Renal pelvis (tissue), 12 donors: ENCODE data around the gene AGAP1. TPM values are rescaled to one million over a fixed set of nuclear protein-coding genes. Genes with fewer than 3 reads are reported as not detected.

ENCODE experiments used
- DNase-seq: peaks from one replicate; pipeline ENCODE4 v3.0.0-alpha.2; 2013
- long read RNA-seq, 16 experiments: transcript quantifications; one replicate each; lab custom pipeline, GENCODE V29; 2026
- polyA plus RNA-seq, 3 donors: library from polyadenylated mRNA; unstranded; fragments of 120-200 nt; gene quantifications; one replicate each; pipeline ENCODE4 v1.2.1, GENCODE V29; 2013; ENCODE audit not compliant: insufficient read length in 3 of 3

Gene AGAP1
- polyA plus RNA-seq: 10 to 100 TPM; 20.5 to 23.8 (median 21.0) TPM
- long read RNA-seq, donor 1: 0 reads
- long read RNA-seq, donor 2, full-length matches to known transcripts: 3 of 3 reads
- long read RNA-seq, donor 2, partial matches to known transcripts: 0 of 3 reads
- long read RNA-seq, donor 2, other reads (novel, unspliced or antisense): 0 of 3 reads
- long read RNA-seq, donor 3, partial matches to known transcripts: 7 of 7 reads
- long read RNA-seq, donor 3, other reads (novel, unspliced or antisense): 0 of 7 reads
- long read RNA-seq, donor 4: 0 reads
- long read RNA-seq, donor 5, full-length matches to known transcripts: 1 of 1 reads
- long read RNA-seq, donor 5, partial matches to known transcripts: 0 of 1 reads
- long read RNA-seq, donor 5, other reads (novel, unspliced or antisense): 0 of 1 reads
- long read RNA-seq, donor 6: 0 reads
- long read RNA-seq, donor 7, full-length matches to known transcripts: 1 of 1 reads
- long read RNA-seq, donor 7, partial matches to known transcripts: 0 of 1 reads
- long read RNA-seq, donor 7, other reads (novel, unspliced or antisense): 0 of 1 reads
- long read RNA-seq, donor 8: 0 reads
- long read RNA-seq, donor 9: 0 reads
- long read RNA-seq, donor 10: 0 reads
- long read RNA-seq, donor 11, full-length matches to known transcripts: 1 of 1 reads
- long read RNA-seq, donor 11, partial matches to known transcripts: 0 of 1 reads
- long read RNA-seq, donor 11, other reads (novel, unspliced or antisense): 0 of 1 reads
- long read RNA-seq, donor 12, full-length matches to known transcripts: 1 of 1 reads
- long read RNA-seq, donor 12, partial matches to known transcripts: 0 of 1 reads
- long read RNA-seq, donor 12, other reads (novel, unspliced or antisense): 0 of 1 reads
- long read RNA-seq, donor 13: 0 reads
- long read RNA-seq, donor 14: 0 reads
- long read RNA-seq, donor 15, full-length matches to known transcripts: 2 of 2 reads
- long read RNA-seq, donor 15, partial matches to known transcripts: 0 of 2 reads
- long read RNA-seq, donor 15, other reads (novel, unspliced or antisense): 0 of 2 reads
- long read RNA-seq, donor 16, partial matches to known transcripts: 5 of 5 reads
- long read RNA-seq, donor 16, other reads (novel, unspliced or antisense): 0 of 5 reads

DNA sequence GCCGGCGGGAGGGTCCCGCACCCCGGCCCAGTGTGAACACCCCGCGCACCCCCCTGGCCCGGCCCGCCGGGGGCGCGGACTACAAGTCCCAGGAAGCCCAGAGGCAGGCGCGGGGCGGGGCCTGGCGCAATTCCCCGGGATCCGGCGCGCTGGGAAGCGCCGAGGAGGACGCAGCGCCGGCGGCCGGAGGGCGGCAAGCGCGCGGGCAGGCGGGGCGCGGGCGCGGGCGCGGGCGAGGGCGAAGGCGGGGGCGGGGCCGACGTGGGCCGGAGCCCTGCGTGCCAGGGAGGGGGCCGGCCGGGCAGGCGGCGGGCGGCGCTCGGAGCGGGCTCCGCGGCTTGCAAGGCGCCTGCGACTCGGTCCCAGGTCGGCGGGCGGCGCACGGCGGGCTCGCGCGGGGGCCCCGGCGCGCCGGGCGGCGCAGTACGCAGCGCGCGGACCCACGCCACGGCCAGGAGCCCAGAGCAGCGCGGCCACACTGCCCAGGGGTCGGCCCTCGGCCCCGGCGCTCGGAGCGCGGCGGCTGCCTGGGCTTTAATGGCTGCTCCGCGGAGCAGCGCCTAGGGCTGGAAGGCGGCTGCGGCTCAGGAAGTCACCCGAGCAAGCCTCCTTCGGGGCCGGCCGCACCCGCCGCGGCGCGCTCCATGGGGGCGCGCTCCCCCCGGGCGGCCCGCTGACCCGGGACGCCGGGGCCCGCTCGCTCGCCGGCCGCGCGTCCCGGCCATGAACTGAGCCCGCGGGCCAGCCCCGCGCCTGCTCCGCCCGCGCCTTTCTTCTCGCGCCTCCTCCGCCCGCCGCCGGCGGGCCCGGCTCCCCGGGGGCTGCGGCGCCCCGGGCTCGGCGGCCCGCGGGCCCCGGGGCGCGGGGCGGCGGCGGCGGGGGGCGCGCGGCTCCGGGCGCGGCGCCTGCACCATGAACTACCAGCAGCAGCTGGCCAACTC, at the start of gene AGAP1:
Gene AGAP1 (plus strand): TSS at position 269 of the 941 bp plus-strand sequence.
- DNase-seq: peak; percentile 89

DNA sequence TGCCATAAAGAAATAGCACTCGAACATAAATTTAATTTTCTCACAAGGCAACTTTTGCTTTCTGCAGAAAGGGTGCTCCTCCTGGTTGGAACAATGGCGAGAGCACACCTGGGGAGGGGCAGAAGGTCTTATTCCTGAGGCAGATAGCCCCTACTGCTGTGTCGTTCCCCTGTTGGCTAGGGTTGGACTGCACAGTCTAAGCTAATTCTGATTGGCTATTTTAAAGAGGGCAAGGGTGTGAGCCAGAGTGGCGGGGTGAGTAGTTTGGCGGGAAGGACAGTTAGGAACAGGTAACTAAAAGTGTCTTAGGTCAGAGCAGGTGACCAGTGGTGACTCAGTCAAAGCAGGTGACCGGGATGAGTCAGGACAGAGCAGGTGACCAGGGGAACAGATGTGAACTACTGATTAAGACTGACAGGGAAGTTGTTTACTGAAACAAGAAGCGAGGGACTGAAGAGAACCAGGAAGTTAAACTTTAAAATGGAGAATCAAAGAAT, 49.7 kb upstream of the AGAP1 start:
- DNase-seq: no peak

- DNase-seq: no peak
These were observed 48.7 kb upstream of the AGAP1 start for GRCh38 chr2:235445116-235445515.

- DNase-seq: no peak
These were observed 47.8 kb upstream of the AGAP1 start for GRCh38 chr2:235446082-235446481.

DNA sequence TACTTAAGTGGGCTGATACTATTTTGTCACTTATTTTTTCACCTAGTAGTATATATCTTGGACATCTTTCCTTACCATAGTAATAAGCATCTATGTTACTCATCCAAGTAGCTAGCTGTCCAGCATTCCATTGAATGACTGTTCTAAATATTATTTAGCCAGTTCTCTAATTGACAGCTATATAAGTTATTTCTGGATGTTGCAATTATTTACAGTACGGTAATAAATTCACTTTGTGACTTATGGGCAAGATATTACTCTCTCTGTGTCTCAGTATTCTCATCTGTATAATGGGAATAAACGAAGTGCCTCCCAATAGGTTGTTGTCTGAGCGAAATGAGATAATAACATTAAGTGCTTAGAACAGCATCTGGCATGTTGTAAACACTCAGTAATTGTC, 46.6 kb upstream of the AGAP1 start:
- DNase-seq: no peak

GRCh38 chr2:235449568-235449967, 44.3 kb upstream of the AGAP1 start:
- no peak for DNase-seq

- DNase-seq: no peak
These were observed 40.2 kb upstream of the AGAP1 start for GRCh38 chr2:235453605-235454151.

- peak; percentile 31 for DNase-seq
These were observed 35.0 kb upstream of the AGAP1 start for GRCh38 chr2:235458839-235459273.

- no peak for DNase-seq
These were observed 33.2 kb upstream of the AGAP1 start for GRCh38 chr2:235460548-235461047.

- DNase-seq: no peak
These were observed 32.0 kb upstream of the AGAP1 start for GRCh38 chr2:235461763-235462414.

GRCh38 chr2:235462415-235462790, 31.4 kb upstream of the AGAP1 start:
- DNase-seq: no peak

DNA sequence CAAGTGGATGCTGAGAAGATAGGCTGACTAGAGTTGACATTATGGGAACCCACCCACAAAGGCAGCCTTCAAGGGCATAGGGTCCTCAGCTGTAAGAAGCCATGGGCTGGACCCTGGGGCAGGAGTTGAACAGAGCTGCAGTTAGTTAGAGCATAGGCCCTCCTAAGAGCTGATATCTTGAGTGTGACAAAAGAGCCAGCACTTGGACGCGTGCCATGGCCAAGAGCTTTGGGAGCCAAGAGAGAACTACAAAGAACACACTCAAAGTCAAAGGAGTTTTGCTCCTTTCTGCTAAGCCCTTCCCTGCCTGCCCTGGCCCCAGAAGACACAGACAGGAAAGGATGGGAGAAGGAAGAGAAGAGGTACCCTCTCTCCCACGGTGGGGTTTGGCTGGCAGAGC, 29.9 kb upstream of the AGAP1 start:
- no peak for DNase-seq

DNA sequence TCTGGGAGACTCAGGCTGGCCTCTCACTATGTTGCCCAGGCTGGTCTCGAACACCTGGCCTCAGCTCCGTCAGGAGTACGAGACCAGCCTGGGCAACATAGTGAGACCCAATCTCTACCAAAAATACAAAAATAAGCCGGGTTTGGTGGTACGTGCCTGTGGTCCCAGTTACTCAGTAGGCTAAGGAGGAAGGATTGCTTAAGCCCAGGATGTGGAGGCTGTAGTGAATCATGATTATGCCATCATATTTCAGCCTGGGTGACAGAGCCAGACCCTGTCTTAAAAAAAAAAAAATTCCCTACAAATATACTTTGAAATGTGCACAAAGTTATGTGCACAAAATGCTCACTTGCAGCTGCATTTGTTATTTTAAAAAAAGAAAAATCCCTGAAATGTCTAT, 26.3 kb upstream of the AGAP1 start:
- DNase-seq: no peak

DNA sequence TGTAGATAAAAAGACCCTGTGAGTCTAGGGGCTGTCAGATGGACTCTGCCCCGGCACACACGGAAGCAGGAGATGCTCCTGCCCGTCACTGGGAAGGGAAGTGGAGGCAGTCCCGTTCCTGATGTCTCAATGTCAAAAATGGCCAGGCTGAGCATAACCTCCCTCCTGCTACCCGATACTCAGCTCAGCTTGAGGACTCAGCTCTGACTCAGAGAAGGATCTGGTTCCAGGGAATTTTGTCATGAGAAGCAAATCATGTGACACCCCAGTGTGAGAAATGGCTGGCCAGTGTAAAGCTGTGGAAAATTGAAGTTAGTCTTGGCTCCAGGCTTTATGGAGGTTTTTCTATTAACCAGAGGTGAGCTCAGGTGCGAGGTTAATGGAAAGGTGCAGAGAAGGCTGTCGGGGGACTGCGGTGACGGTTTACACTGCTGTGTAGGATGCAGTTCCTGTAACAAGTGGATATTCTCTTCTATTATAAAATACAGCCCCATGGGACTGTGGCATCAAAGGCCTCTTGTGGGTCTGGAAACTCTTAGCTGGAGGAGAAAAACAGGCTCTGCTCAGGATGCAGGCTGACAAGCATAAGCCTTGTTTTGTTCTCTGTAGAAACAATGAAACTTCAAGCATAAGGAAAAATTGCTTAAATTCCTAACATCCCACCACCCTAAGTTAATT, 24.7 kb upstream of the AGAP1 start:
- peak; percentile 64 for DNase-seq

- DNase-seq: no peak
These were observed 22.6 kb upstream of the AGAP1 start for GRCh38 chr2:235471186-235471747.

DNA sequence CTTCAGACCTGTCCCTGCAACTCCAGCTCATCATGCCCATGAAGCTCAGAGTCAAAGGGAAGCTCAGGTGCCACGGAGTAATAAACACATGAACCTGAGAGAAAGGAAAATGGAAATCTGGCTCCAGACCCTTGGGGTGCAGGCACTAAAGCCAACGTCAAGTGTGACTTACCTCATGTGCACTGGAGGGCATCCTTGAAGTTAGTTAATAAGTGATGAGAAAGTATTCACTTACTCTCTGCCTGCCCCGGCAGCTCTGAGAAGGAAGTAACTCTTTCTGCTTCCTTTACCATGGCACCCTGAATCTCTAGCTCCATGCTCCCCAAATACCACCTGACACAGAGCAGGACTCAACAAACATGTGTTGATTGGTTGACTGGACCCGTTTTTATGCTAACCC, 21.4 kb upstream of the AGAP1 start:
- no peak for DNase-seq

- DNase-seq: no peak
These were observed 15.2 kb upstream of the AGAP1 start for GRCh38 chr2:235478609-235479008.

DNA sequence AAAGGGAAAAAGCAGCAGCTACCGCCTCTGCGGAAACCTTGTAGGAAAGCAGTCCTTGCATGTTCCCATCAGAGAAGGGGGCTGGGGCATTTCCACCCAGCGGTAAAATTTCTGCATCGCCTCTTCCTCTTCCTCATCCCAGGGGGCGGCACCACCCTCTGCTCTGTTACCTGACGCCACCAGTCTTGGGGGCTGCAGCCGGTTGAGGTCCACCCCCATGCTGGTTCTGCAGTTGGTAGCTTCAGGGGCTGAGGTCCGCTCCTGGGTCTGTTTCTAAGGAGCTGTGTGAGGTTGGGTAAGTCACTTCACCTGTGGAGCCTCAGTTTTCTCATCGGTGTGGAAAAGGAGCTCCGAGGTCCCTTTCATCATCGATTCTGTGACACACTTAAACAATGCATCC, 14.2 kb upstream of the AGAP1 start:
- DNase-seq: no peak

GRCh38 chr2:235480614-235481013, 13.2 kb upstream of the AGAP1 start:
- DNase-seq: no peak
